OCI-LY1 (cell line): Measurements from ENCODE around the gene TPO.

Source experiments
- CTCF ChIP-seq: fragments of 200-600 bp; sonication (generic), shearing (Covaris generic); IDR thresholded peaks from 2 replicates; pipeline ENCODE4 v1.5.1; 2017; ENCODE audit warnings: mild to moderate bottlenecking, antibody characterized with exemption, low read length, moderate library complexity, mixed read lengths
- EZH2 ChIP-seq: fragments of 200-600 bp; sonication (generic), shearing (Covaris generic); IDR thresholded peaks from 2 replicates; pipeline ENCODE4 v1.8.0; 2017; ENCODE audit warnings: borderline replicate concordance, mixed run types, mild to moderate bottlenecking, antibody characterized with exemption, low read length, moderate library complexity, mixed read lengths

- TF ChIP-seq CTCF (no peak), EZH2 (no peak)
Observed at GRCh38 chr2:1501038-1501851, 88.0 kb downstream of the TPO start.
